GM21737 (cell line): ENCODE measurements around the gene METTL15.
"Not testable (repeated sequence)": the region's sequence is repeated elsewhere in the genome, so short reads cannot be mapped to it uniquely, and the experiment has no call there.

Source experiments
- ATAC-seq: cut with Tn5 transposase; IDR thresholded peaks from one replicate; pipeline ENCODE4 v1.9.1; 2021; ENCODE audit warnings: mild to moderate bottlenecking, moderate library complexity; ENCODE audit not compliant: unreplicated experiment

Gene METTL15

GRCh38 chr11:28366549-28367346 is 258.6 kb downstream of the METTL15 start:
- ATAC-seq, result no peak

- not testable (repeated sequence) for ATAC-seq
Measured at GRCh38 chr11:28378095-28378494, 269.9 kb downstream of the METTL15 start.
